Sigmoid colon (tissue), 4 donors: ENCODE measurements around the gene MAST4.

Experiments used
- POLR2AphosphoS5 ChIP-seq, 4 donors: sonication (generic); formaldehyde crosslinking; IDR thresholded peaks; one replicate each; pipeline ENCODE4 v1.6.1; 2017; ENCODE audit warnings: antibody characterized with exemption in 4 of 4
- TF ChIP-seq, protein P1 (sequence below), 4 experiments: fragments of 450-650 bp in 3 of 4; fragments of 200-600 bp in 1 of 4; IDR thresholded peaks; one replicate each; pipeline ENCODE4 v1.5.1; 2016 to 2019; ENCODE audit warnings: antibody characterized with exemption in 4 of 4, mild to moderate bottlenecking in 3 of 4, moderate library complexity in 2 of 4

GRCh38 chr5:66909364-66909763 is 313.2 kb downstream of the MAST4 start:
- TF ChIP-seq, protein P1, sequence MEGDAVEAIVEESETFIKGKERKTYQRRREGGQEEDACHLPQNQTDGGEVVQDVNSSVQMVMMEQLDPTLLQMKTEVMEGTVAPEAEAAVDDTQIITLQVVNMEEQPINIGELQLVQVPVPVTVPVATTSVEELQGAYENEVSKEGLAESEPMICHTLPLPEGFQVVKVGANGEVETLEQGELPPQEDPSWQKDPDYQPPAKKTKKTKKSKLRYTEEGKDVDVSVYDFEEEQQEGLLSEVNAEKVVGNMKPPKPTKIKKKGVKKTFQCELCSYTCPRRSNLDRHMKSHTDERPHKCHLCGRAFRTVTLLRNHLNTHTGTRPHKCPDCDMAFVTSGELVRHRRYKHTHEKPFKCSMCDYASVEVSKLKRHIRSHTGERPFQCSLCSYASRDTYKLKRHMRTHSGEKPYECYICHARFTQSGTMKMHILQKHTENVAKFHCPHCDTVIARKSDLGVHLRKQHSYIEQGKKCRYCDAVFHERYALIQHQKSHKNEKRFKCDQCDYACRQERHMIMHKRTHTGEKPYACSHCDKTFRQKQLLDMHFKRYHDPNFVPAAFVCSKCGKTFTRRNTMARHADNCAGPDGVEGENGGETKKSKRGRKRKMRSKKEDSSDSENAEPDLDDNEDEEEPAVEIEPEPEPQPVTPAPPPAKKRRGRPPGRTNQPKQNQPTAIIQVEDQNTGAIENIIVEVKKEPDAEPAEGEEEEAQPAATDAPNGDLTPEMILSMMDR (IDR thresholded peaks at IDR 0.05) = no peak
- no peak for TF ChIP-seq POLR2AphosphoS5 (IDR thresholded peaks at IDR 0.05)
